HG02870 (cell line): ENCODE results near the gene TBCD.
"Not testable (repeated sequence)": the region's sequence is repeated elsewhere in the genome, so short reads cannot be mapped to it uniquely, and the experiment has no call there.

Source experiments
- ATAC-seq: cut with Tn5 transposase; IDR thresholded peaks from one replicate; pipeline ENCODE4 v1.9.1; 2021; ENCODE audit warnings: mild to moderate bottlenecking, moderate library complexity; ENCODE audit not compliant: unreplicated experiment

TBCD gene

GRCh38 chr17:82765371-82765770 is 13.5 kb downstream of the TBCD start:
- ATAC-seq, result no peak

DNA sequence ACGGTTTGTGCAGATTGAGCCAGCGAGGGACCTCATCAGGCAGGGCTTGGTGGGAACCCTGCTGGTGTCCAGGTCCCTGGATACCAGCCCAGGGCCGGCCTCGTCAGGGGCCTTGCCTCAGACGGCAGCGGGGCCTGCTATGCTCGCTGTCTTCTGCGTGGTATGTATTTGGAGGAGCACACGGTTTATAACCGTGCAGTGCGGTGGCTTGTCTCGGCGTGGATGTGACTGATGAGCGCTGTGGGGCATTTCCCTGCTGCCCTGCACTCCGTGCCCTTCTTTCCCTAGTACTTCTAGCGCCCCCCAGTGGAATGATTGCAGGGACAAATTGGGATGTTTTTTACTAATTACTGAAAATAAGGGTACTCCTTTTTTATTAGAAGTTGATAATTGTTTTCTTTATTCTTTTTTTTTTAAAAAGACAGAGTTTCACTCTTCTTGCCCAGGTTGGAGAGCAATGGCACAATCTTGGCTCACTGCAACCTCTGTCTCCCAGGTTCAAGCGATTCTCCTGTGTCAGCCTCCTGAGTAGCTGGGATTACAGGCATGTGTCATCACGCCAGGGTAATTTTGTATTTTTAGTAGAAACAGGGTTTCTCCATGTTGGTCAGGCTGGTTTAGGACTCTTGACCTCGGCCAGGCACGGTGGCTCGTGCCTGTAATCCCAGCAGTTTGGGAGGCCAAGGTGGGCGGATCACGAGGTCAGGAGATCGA is 15.3 kb downstream of the TBCD start:
- ATAC-seq, result no peak

DNA sequence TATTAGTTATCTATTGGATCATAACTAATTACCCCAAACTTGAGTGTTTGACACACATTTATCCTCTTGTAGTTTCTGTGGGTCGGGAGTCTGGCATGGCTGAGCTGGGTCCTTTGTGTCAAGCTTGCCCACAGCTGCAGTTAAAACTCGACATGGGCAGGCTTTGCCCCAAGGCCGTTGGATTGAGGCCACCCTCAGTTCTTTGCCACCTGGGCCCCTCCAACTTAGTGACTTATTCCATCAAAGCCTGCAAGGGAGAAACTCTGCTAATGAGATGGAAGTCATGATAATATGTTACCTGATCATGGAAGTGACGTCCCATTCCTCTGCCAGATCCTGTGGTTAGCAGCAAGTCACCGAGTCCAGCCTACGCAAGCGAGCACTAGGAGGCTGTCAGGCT is 17.2 kb downstream of the TBCD start:
- no peak for ATAC-seq

DNA sequence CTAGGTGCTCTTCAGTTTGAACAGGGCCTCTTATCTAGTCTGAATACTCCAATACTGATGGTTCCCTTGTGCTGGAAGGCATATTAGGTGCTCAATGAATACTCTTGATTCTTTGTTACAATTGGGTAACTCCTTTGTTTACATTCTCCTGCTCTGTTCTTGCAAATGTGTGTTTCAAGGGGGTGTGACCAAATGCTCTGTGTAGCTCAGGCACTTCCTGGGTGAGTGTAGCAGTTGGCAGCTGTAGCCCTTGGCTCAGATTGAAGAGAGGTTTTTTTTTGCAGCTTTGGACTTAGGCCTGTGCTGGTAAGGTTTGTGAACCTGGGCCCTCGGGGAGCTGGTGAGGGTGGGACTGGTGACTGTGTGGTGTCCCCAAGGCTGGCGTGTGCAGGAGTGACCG is 20.2 kb downstream of the TBCD start:
- no peak for ATAC-seq

- not testable (repeated sequence) for ATAC-seq
Observed at GRCh38 chr17:82774456-82774855, 22.6 kb downstream of the TBCD start.

GRCh38 chr17:82775001-82775823 is 23.3 kb downstream of the TBCD start:
- no peak for ATAC-seq

GRCh38 chr17:82776454-82776853 is 24.6 kb downstream of the TBCD start:
- ATAC-seq, result no peak

DNA sequence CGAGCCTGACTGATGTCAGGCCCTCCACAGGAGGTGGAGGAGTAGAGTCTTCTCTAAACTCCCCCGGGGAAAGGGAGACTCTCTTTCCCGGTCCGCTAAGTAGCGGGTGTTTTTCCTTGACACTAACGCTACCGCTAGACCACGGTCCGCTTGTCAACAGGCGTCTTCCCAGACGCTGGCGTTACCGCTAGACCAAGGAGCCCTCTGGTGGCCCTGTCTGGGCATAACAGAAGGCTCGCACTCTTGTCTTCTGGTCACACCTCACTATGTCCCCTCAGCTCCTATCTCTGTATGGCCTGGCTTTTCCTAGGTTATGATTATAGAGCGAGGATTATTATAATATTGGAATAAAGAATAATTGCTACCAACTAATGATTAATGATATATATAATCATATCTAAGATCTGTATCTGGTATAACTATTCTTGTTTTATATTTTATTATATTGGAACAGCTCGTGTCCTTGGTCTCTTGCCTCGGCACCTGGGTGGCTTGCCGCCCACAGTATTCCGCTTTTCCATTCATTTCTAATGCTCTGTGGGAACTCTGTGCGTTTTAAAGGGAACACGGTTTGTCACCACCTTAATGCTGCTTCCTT is 26.0 kb downstream of the TBCD start:
- ATAC-seq, result not testable (repeated sequence)

GRCh38 chr17:82779541-82779940 is 27.7 kb downstream of the TBCD start:
- ATAC-seq, result no peak

DNA sequence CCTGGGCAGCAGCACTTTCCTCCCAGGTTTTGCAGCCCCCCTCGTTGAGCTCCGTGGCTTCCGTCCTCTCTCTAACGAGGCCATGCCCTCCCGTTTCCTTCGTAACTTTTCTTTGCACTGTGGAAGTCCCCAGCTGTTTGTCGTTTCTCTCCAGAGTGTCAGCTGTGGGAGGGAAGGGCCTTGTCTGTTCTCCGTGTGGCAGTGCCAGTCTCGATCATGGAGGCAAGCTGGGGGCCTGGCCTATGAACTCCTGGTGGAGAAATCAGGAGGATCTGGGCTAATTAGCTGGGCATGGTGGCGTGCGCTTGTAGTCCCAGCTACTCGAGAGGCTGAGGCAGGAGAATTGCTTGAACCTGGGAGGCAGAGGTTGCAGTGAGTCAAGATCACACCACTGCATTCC is 28.3 kb downstream of the TBCD start:
- no peak for ATAC-seq

DNA sequence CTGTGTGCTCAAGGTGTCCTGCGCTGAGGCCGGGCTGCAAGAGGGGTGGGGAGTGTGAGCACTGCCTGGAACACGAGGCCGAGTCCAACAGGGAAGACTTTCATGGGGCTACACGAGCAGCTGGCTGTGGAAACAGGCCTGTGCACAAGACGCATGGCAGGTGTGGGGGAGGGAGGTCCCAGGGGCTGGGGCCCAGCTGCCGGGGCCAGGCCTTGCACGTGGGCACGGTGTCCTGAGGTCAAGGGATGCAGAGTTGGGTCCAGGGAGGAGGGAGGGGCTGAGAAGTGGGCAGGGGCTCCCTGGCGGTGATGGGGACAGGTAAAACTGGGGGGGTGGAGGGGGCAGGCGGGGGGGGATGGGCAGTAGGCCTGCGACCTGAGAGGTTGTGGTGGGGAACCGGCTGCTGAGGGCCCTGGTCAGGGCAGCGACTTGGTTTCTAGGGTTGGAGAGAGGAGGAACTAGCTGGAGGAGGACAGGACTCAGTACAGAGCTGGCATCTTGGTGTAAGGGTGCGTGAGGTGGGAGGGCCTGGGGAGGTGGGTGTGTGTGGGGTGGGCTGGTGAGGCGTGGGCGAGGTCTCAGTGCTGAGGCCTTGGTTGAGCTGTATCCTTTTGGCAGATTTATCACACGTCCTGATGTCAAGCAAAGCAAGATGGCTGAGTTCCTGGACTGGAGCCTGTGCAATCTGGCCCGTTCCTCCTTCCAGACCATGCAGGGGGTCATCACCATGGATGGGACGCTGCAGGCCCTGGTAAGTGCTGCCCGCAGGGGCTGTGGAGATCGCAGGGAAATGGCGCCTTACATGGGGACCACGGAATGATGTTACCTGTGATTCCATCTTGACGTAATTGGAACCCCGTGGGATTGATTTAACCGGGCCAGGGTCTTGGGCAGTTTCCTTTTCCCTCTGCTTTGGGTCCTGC is 29.4 kb downstream of the TBCD start:
- ATAC-seq, result no peak

DNA sequence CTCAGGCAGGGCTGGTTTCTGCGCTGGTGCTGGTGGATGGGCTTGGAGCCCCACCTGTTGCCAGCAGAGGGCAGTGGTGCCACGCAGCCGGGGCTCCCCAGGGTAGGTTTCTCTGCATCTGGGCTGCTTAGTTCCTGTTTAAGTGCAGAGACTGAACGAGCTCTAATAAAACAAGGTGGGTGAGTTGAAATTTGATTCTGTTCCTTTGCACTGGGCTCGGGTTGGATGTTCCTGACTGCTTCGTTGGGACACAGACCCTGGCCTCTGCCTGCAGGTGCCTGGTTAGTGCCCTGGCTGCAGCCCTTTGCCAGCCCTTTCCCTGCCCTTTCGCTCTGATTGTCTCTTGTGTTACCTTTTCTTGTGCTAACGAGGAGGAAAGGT is 30.0 kb downstream of the TBCD start:
- ATAC-seq, result no peak

- no peak for ATAC-seq
Observed at GRCh38 chr17:82782657-82783207, 30.9 kb downstream of the TBCD start.

GRCh38 chr17:82783498-82783897 is 31.6 kb downstream of the TBCD start:
- no peak for ATAC-seq

DNA sequence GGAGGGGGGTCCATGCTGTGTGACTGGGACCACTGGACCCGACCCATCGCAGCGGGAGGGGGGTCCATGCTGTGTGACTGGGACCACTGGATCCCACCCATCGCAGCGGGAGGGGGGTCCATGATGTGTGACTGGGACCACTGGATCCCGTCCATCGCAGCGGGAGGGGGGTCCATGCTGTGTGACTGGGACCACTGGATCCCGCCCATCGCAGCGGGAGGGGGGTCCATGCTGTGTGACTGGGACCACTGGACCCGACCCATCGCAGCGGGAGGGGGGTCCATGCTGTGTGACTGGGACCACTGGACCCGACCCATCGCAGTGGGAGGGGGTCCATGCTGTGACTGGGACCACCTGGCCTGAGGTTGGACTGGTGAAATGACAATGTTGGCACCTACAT is 33.7 kb downstream of the TBCD start:
- not testable (repeated sequence) for ATAC-seq

DNA sequence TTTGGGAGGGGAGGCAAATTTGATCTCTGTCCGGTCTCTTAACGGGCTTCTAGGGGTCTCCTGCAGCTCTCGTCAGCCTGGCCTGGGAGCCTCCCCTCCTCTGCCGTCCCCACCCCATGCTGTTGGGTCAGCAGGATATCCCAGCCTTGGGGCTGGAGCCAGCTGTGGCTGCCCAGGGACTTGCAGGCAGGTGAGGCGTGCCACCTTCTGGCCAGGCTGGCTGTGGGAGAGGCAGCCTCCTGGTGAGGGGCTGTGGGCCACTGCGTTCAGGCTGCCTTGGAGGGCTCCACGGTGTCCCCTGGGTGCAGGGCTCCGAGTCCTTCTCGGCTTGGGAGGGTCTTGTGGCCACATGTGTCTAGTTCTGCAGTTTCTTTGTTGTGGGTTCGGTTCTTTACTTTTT is 34.6 kb downstream of the TBCD start:
- no peak for ATAC-seq

GRCh38 chr17:82787081-82787848 is 35.4 kb downstream of the TBCD start:
- ATAC-seq, result no peak

- ATAC-seq, result no peak
Observed at GRCh38 chr17:82788206-82789001, 36.5 kb downstream of the TBCD start.

- ATAC-seq, result no peak
Observed at GRCh38 chr17:82789051-82789592, 37.3 kb downstream of the TBCD start.
